Measurements from ENCODE around the gene CRYBA1.
A peak's percentile ranks its signal among the peaks of the same experiment; 100 is the strongest.

CRYBA1 gene

GRCh38 chr17:29248845-29249244 is 2.2 kb downstream of the CRYBA1 start:
- TF ChIP-seq CTCF (conservative IDR thresholded peaks at IDR 0.05; ENCODE audit: low read depth, low read length) = no peak
- no peak overlapping the region for H3K4me3 ChIP-seq (ENCODE audit: low read length)
- no peak for DNase-seq (ENCODE audit: low read depth)

GRCh38 chr17:29250666-29251065 is 4.0 kb downstream of the CRYBA1 start:
- TF ChIP-seq CTCF (conservative IDR thresholded peaks at IDR 0.05; ENCODE audit: low read depth, low read length) = no peak
- H3K4me3 ChIP-seq (ENCODE audit: low read length) = no peak overlapping the region
- DNase-seq (ENCODE audit: low read depth) = no peak

- TF ChIP-seq CTCF (conservative IDR thresholded peaks at IDR 0.05; ENCODE audit: low read depth, low read length) = no peak
- no peak for DNase-seq (ENCODE audit: low read depth)
- H3K4me3 ChIP-seq (ENCODE audit: low read length) = no peak overlapping the region
These were observed 4.5 kb downstream of the CRYBA1 start for GRCh38 chr17:29251184-29251583.

GRCh38 chr17:29252101-29252791 is 5.6 kb downstream of the CRYBA1 start:
- no peak overlapping the region for H3K4me3 ChIP-seq (ENCODE audit: low read length)
- peak; percentile 61 for TF ChIP-seq CTCF (conservative IDR thresholded peaks at IDR 0.05; ENCODE audit: low read depth, low read length)
- no peak for DNase-seq (ENCODE audit: low read depth)

- no peak overlapping the region for H3K4me3 ChIP-seq (ENCODE audit: low read length)
- no peak for TF ChIP-seq CTCF (conservative IDR thresholded peaks at IDR 0.05; ENCODE audit: low read depth, low read length)
- no peak for DNase-seq (ENCODE audit: low read depth)
These were observed 6.4 kb downstream of the CRYBA1 start for GRCh38 chr17:29253037-29253436.

- DNase-seq (ENCODE audit: low read depth) = no peak
- TF ChIP-seq CTCF (conservative IDR thresholded peaks at IDR 0.05; ENCODE audit: low read depth, low read length) = no peak
These were observed 9.4 kb downstream of the CRYBA1 start for GRCh38 chr17:29255926-29256522.

More at GRCh38 chr17:29255926-29256522, 9.4 kb downstream of the CRYBA1 start:
- no peak overlapping the region for H3K4me3 ChIP-seq (ENCODE audit: low read length)

Data from retinal pigment epithelial cell (primary cell).